ENCODE results near the gene FKBP9.
"Not testable (repeated sequence)": the region's sequence is repeated elsewhere in the genome, so short reads cannot be mapped to it uniquely, and the experiment has no call there.

FKBP9 gene

DNA sequence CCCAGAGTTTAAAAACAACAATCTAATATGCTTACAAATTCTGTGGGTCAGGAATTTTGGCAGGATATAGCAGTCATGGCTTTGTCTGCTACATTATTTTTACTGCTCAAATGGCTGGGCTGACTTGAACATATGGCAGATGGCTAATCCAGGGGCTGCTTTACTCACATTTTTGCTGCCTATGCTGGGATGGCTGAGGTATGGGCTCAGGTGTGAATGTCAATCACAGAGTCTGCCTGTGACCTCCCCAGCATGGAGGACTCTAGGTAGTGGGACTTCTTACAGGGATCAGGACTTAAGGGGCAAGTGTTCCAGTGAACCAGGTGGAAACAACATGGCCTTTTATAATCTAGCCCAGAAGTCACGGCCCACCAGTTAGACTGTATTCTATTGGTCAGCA is 4.4 kb upstream of the FKBP9 start:
- H3K4me3 ChIP-seq (ENCODE audit: low read length) = no peak overlapping the region
- DNase-seq (ENCODE audit: low read depth, low spot score) = no peak
- no peak overlapping the region for H3K27ac ChIP-seq (ENCODE audit: low read length)
- WGBS (ENCODE audit: insufficient coverage, insufficient read length) = no CpG with 5 or more reads among the region's 1 CpG
- peaks cover 1% of the 10 kb centered on the region; the same call in 1 of the 2 replicates for H3K4me1 ChIP-seq (ENCODE audit: control insufficient read depth, insufficient read depth, low read length)
- H3K9me3 ChIP-seq (ENCODE audit: control insufficient read depth, insufficient read depth, low read length) = peaks cover 5% of the 10 kb centered on the region
- peaks cover 3% of the 10 kb centered on the region for H3K27me3 ChIP-seq (ENCODE audit: control insufficient read depth, insufficient read depth, low read length)
- H3K36me3 ChIP-seq (ENCODE audit: control insufficient read depth, insufficient read depth, low read length) = peaks cover 3% of the 10 kb centered on the region; the same call in 1 of the 2 replicates

DNA sequence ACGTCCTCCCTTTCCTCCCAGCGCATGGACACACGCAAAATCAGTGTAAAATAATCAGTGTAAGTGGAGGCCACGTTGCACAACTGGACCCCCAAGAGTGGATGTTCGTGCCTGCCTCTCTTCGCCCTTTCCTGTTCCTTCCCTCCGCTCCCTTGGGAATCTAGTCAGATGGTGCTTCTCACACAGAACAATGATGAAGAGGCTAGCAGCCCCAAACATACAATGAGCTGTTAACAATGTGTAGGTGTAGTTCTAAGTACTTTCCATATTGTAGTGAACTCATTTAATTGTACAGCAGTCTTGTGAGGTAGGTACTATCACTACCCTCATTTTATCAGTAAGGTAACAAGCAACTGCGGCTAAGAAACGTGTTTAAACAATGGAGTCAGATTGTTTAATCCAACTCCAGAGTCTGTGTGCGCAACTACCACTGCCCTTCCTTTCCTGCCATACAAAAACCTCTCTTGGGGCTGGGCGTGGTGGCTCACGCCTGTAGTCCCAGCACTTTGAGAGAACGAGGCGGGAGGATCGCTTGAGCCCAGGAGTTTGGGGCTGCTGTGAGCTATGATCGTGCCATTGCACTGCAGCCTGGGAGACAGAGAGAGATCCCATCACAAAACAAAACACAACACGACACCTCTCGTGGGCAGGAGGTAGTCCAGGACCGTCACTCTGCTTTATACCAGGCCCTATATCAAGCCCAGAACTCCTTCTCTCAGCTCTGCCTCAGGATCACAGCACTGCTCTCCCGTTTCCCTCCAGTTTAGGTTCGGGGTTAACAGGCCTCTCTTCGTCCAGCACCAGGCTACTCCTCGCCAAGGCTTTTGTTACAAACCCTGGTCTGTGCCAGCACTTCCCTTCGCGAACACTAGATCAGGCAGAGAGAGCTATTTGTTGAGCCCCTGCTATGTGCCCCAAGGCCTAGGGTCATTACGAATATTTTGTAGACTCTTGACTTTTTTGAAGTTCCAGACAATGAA is 1.1 kb downstream of the FKBP9 start:
- no CpG with 5 or more reads among the region's 26 CpGs for WGBS (ENCODE audit: insufficient coverage, insufficient read length)
- Histone ChIP-seq H3K4me1 (ENCODE audit: control insufficient read depth, insufficient read depth, low read length) (no peaks in the 10 kb centered on the region), H3K9me3 (ENCODE audit: control insufficient read depth, insufficient read depth, low read length) (no peaks in the 10 kb centered on the region), H3K36me3 (ENCODE audit: control insufficient read depth, insufficient read depth, low read length) (no peaks in the 10 kb centered on the region), H3K27me3 (ENCODE audit: control insufficient read depth, insufficient read depth, low read length) (peaks cover 3% of the 10 kb centered on the region), H3K27ac (ENCODE audit: low read length) (no peak overlapping the region), H3K4me3 (ENCODE audit: low read length) (peak overlapping the region; percentile 68; the same call in 1 of the 2 replicates)
- DNase-seq (ENCODE audit: low read depth, low spot score) = no peak

DNA sequence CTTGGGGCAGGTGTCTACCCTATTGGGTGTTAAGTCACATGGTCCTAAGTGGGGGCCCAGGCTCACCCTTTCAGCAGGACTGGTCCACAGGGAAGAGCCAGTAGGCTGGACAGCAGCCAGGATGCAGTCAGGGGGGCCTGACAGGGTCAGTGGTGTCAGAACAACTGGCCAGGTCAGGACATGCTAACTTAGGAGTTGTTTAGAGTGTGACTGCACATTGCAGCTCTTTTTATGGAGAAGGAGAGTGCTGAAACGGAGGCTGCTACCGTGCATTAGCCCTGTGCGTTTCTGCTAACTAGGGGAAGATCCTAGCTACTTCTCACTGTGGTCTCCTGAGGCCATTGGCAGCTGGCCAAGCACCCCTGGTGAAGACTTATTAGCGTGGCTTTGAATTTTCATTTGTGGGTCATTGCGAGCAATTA is 6.7 kb downstream of the FKBP9 start:
- no CpG with 5 or more reads among the region's 5 CpGs for whole genome bisulfite sequencing (ENCODE audit: insufficient coverage, insufficient read length)
- H3K9me3 ChIP-seq (ENCODE audit: control insufficient read depth, insufficient read depth, low read length); H3K4me3 ChIP-seq (ENCODE audit: low read length); H3K36me3 ChIP-seq (ENCODE audit: control insufficient read depth, insufficient read depth, low read length); H3K27ac ChIP-seq (ENCODE audit: low read length); DNase-seq (ENCODE audit: low read depth, low spot score); H3K4me1 ChIP-seq (ENCODE audit: control insufficient read depth, insufficient read depth, low read length); H3K27me3 ChIP-seq (ENCODE audit: control insufficient read depth, insufficient read depth, low read length): not testable (repeated sequence)

DNA sequence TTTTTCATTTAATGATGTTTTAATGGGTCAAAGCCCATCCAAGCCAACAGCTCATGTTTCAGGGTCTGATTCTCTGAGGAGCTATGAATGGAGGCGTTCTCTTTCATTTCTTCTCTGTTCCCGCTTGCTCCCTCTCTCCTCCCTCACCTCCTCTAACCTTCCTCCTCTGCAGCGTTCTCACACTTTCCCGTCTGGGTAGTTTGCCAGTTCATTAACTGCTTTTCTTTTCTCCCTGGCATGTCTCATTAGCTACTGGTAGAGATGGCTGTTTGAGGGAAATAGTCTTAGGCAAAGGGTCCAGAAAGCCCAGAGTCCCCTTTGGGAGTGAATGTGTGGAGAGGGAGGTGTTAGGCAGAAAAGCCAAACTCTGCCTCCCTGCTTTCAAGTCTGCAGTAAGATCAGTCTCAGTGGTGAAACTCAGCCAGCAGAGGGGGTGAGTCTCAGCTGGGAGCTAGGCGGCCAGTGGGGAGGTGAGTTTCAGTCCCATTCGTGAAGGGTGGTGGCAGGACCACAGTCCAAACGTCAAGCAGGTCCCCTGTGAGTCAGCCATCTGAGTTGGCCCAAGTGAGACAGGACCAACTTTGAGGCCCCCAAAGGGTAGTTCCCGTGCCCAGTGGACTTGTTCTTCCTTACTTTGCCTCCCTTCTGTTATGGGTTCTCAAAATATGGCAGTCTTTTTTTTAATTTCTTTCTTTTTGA is 7.4 kb downstream of the FKBP9 start:
- DNase-seq (ENCODE audit: low read depth, low spot score) = not testable (repeated sequence)

DNA sequence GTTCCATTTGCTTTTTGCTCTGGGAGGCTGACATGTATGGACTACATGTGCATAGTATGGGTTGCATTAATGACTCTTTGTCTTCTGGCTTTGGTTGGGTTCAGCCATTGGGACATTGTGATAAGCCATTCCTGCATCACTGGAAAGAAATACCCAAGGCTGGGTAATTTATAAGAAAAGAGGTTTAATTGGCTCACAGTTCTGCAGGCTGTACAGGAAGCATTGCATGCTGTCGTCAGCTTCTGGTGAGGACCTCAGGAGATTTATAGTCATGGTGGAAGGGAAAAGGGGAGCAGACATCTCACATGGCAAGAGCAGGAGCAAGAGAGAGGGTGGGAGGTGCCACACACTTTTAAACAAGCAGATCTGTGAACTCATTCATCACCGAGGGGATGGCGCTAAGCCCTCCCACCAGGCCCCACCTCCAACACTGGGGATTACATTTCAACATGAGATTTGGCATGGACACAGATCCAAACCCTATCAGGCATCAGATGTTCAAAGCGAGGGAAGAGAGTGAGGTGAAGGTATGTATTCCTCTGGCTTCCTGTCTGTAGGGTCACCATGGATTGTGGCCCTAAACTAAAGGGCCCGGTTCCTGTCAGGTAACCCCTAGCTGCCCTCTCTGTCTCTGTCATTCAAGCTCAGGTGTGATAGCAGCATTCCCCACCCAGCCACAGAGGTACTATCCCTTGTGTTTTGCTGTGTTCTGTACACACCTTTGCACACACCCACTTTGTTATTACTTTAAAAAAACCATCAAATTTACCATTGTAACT is 9.4 kb downstream of the FKBP9 start:
- H3K36me3 ChIP-seq (ENCODE audit: control insufficient read depth, insufficient read depth, low read length); H3K9me3 ChIP-seq (ENCODE audit: control insufficient read depth, insufficient read depth, low read length); H3K27ac ChIP-seq (ENCODE audit: low read length); H3K27me3 ChIP-seq (ENCODE audit: control insufficient read depth, insufficient read depth, low read length); DNase-seq (ENCODE audit: low read depth, low spot score); H3K4me1 ChIP-seq (ENCODE audit: control insufficient read depth, insufficient read depth, low read length); H3K4me3 ChIP-seq (ENCODE audit: low read length): not testable (repeated sequence)
- no CpG with 5 or more reads among the region's 5 CpGs for WGBS (ENCODE audit: insufficient coverage, insufficient read length)

More for the DNA sequence above, 7.4 kb downstream of the FKBP9 start:
- not testable (repeated sequence) for H3K27me3 ChIP-seq (ENCODE audit: control insufficient read depth, insufficient read depth, low read length); H3K27ac ChIP-seq (ENCODE audit: low read length); H3K36me3 ChIP-seq (ENCODE audit: control insufficient read depth, insufficient read depth, low read length); H3K4me1 ChIP-seq (ENCODE audit: control insufficient read depth, insufficient read depth, low read length); H3K4me3 ChIP-seq (ENCODE audit: low read length); H3K9me3 ChIP-seq (ENCODE audit: control insufficient read depth, insufficient read depth, low read length)
- WGBS (ENCODE audit: insufficient coverage, insufficient read length) = no CpG with 5 or more reads among the region's 8 CpGs

DNA sequence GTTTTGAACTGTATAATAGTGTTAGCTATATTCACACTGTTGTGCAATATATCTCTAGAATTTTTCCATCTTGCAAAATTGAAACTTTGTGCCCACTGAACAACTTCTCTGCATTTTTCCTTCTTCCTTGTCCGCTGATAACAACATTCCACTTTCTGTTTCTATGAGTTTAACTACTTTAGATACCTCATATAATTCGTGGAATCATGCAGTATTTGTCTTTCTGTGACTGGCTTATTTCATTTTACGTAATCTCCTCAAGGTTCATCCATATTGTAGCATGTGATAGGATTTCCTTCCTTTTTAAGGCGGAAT is 10.0 kb downstream of the FKBP9 start:
- H3K4me3 ChIP-seq (ENCODE audit: low read length); H3K36me3 ChIP-seq (ENCODE audit: control insufficient read depth, insufficient read depth, low read length); H3K9me3 ChIP-seq (ENCODE audit: control insufficient read depth, insufficient read depth, low read length); H3K27ac ChIP-seq (ENCODE audit: low read length); H3K27me3 ChIP-seq (ENCODE audit: control insufficient read depth, insufficient read depth, low read length); DNase-seq (ENCODE audit: low read depth, low spot score); H3K4me1 ChIP-seq (ENCODE audit: control insufficient read depth, insufficient read depth, low read length): not testable (repeated sequence)
- no CpG with 5 or more reads among the region's 4 CpGs for WGBS (ENCODE audit: insufficient coverage, insufficient read length)

DNA sequence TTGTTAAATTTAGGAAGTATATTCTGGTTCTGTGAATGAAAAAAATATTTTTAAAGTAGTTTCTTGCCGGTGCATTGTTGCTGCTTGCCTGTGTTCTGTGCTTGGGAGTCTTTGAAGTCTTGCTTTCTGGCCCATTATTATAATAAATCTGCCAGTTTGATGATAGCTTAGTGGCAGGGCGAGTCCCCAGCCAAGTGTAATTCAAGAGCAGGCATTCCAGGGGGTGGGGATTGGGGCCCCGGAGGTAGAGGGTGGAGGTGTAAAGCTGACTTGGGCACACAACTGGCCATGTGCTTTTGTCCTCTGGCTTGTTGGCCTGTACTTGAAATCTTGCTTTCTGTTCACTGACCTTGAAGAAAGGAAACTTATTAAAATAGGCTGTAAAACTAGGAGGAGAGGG is 14.7 kb downstream of the FKBP9 start:
- WGBS (ENCODE audit: insufficient coverage, insufficient read length) = no CpG with 5 or more reads among the region's 3 CpGs
- not testable (repeated sequence) for H3K9me3 ChIP-seq (ENCODE audit: control insufficient read depth, insufficient read depth, low read length); DNase-seq (ENCODE audit: low read depth, low spot score); H3K27ac ChIP-seq (ENCODE audit: low read length); H3K4me1 ChIP-seq (ENCODE audit: control insufficient read depth, insufficient read depth, low read length); H3K4me3 ChIP-seq (ENCODE audit: low read length); H3K27me3 ChIP-seq (ENCODE audit: control insufficient read depth, insufficient read depth, low read length); H3K36me3 ChIP-seq (ENCODE audit: control insufficient read depth, insufficient read depth, low read length)

DNA sequence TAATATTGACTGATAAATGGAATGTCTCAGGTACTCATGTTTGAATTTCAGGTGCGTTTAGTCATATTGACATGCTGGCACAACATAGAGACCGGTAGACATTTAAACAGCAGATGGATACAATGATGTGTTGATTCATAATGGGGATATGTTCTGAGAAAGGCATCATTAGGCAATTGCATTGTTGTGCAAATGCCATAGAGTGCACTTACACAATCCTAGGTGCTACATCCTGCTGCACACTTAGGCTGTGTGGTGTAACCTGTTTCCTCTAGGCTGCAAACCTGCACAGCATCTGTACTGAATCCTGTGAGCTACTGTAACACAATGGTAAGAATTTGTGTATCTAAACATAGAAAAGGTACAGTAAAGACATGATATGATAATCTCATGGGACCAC is 19.9 kb downstream of the FKBP9 start:
- not testable (repeated sequence) for DNase-seq (ENCODE audit: low read depth, low spot score); H3K27ac ChIP-seq (ENCODE audit: low read length); H3K27me3 ChIP-seq (ENCODE audit: control insufficient read depth, insufficient read depth, low read length); H3K4me3 ChIP-seq (ENCODE audit: low read length); H3K4me1 ChIP-seq (ENCODE audit: control insufficient read depth, insufficient read depth, low read length); H3K36me3 ChIP-seq (ENCODE audit: control insufficient read depth, insufficient read depth, low read length); H3K9me3 ChIP-seq (ENCODE audit: control insufficient read depth, insufficient read depth, low read length)
- no CpG with 5 or more reads among the region's 2 CpGs for WGBS (ENCODE audit: insufficient coverage, insufficient read length)

DNA sequence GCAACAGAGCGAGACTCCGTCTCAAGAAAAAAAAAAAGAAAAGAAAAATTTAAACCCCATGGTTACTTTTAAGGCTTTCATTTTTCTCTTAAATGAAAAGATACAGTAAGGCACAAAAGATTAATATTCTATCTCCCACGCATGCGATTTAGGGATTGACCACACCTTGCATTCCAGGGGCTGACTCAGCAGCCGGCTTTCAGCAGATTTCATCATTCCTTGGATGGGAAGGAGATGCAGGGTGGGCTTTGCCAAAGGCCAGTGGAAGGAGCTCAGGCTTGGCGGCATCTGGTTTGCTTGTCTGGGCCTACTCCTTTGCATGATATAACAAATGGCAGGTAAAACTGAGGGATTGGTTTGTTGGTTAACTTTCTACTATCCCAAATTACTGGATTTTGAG is 22.0 kb downstream of the FKBP9 start:
- DNase-seq (ENCODE audit: low read depth, low spot score); H3K9me3 ChIP-seq (ENCODE audit: control insufficient read depth, insufficient read depth, low read length); H3K4me1 ChIP-seq (ENCODE audit: control insufficient read depth, insufficient read depth, low read length); H3K27ac ChIP-seq (ENCODE audit: low read length); H3K36me3 ChIP-seq (ENCODE audit: control insufficient read depth, insufficient read depth, low read length); H3K4me3 ChIP-seq (ENCODE audit: low read length); H3K27me3 ChIP-seq (ENCODE audit: control insufficient read depth, insufficient read depth, low read length): not testable (repeated sequence)
- whole genome bisulfite sequencing (ENCODE audit: insufficient coverage, insufficient read length) = no CpG with 5 or more reads among the region's 6 CpGs

DNA sequence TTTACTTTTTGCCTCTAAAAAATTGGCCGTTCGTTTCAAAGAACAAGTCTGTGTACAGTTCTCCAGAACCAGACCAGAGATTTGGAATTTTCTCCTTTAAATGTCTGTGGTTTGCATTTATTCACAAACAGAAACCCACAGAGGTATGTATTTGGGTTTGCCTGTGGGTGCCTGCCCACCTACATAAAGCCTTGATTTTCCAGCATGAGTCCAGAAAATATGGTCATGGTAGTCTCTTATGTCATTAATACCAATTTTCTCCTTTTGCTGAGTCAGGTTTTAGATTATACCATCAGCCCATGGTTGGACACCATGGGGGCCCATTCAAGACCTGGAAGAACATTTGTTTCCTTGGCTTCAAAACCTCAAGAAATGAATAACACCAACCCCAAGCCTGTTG is 22.7 kb downstream of the FKBP9 start:
- H3K4me1 ChIP-seq (ENCODE audit: control insufficient read depth, insufficient read depth, low read length); H3K4me3 ChIP-seq (ENCODE audit: low read length); H3K27ac ChIP-seq (ENCODE audit: low read length); H3K27me3 ChIP-seq (ENCODE audit: control insufficient read depth, insufficient read depth, low read length); H3K36me3 ChIP-seq (ENCODE audit: control insufficient read depth, insufficient read depth, low read length); H3K9me3 ChIP-seq (ENCODE audit: control insufficient read depth, insufficient read depth, low read length); DNase-seq (ENCODE audit: low read depth, low spot score): not testable (repeated sequence)
- no CpG with 5 or more reads among the region's 2 CpGs for WGBS (ENCODE audit: insufficient coverage, insufficient read length)
